Mucosa of descending colon (tissue), 3 donors: ENCODE results near the gene CLCN2. TPM values are rescaled to one million over a fixed set of nuclear protein-coding genes. Genes with fewer than 3 reads are reported as not detected.

Source experiments
- ATAC-seq: fragments of 200-7000 bp; cut with Tn5 transposase; one replicate; pipeline ENCODE4 v1.9.1; 2020; ENCODE audit warnings: mild to moderate bottlenecking, moderate library complexity
- DNase-seq, 3 donors: peaks; one replicate each; pipeline ENCODE4 v3.0.0-alpha.2; 2020
- H3K36me3 ChIP-seq: fragments of 200-600 bp; one replicate; pipeline ENCODE4 v1.8.0; 2021; ENCODE audit warnings: low read depth, mild to moderate bottlenecking
- H3K4me1 ChIP-seq: fragments of 200-600 bp; one replicate; pipeline ENCODE4 v1.8.0; 2021; ENCODE audit warnings: low read depth, mild to moderate bottlenecking
- H3K4me3 ChIP-seq: fragments of 200-600 bp; one replicate; pipeline ENCODE4 v1.8.0; 2021; ENCODE audit warnings: mild to moderate bottlenecking
- H3K9me3 ChIP-seq: fragments of 200-600 bp; one replicate; pipeline ENCODE4 v1.8.0; 2021; ENCODE audit warnings: mild to moderate bottlenecking
- CTCF ChIP-seq: fragments of 200-600 bp; IDR thresholded peaks from one replicate; pipeline ENCODE4 v1.8.0; 2022; ENCODE audit warnings: antibody characterized with exemption, mild to moderate bottlenecking
- intact Hi-C, 2 donors: fragments of 100-400 bp; cut with DNase I in 1 of 2; cut with micrococcal nuclease in 1 of 2; formaldehyde crosslinking; loops; one replicate each; pipeline versions ENCODE4 v1.11.0 to v1.11.1; 2022; cut with DNase I, micrococcal nuclease
- total RNA-seq, 3 donors: library from RNA; stranded (reverse); fragmentation: NEBNext Ultra II Directional in 2 of 3; extraction: Animal tissue kit (Norgen Biotek cat#: 25700) in 2 of 3; gene quantifications; one replicate each; pipeline versions ENCODE4 v1.2.1 to v1.2.4, GENCODE V29; 2021 to 2023
- donor health status: DM: no; HTN: no; CAD: no; lungs with moderate emphysema.
- donor health status: DM: no; HTN: no; CAD: no.
- donor health status: DM: no; HTN: yes; CAD: no.

CLCN2 gene
- total RNA-seq, 3 donors from 2014 or later, result 31.1 to 105 (median 72.0) TPM

DNA sequence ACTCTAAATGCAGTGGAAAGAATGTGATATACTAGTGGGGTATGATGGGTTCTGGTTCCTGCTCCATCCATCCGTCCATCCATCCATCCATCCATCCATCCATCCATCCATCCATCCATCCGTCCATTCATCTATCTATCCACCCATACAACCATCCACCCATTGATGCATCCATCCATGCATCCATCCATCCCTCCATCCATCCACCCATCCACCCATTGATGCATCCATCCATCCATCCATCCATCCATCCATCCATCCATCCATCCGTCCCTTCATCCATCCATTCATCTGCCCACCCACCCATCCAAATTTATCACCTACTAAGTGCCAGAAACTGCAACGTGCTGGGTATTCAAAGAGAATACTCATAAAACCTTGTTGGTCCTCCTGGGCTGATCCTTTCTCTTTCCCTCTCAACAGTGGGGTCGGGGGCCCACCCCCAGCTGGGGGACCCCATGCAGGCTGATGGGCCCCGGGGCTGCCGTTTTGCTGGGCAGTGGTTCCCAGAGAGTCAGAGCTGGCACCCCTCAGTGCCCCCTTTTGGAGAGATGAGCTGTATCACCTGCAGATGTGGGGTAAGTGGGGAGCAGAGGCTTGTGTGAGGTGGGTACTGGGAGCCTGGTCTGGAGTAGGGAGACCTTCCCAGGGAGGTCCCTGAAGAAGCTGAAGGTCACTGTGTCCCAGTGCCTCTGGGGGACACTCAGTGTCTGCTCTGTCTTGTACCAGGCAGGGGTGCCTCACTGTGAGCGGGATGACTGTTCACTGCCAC lies 26.9 kb upstream of the CLCN2 start:
- ATAC-seq (no peak), DNase-seq (no peak)
- no peaks in the 10 kb centered on the region for H3K36me3 ChIP-seq
- no peaks in the 10 kb centered on the region for H3K4me1 ChIP-seq
- intact Hi-C loops, result no loop called here
- no peaks in the 10 kb centered on the region for H3K9me3 ChIP-seq
- no peak overlapping the region for H3K4me3 ChIP-seq
- TF ChIP-seq CTCF, result no peak

- Histone ChIP-seq H3K4me1 (no peaks in the 10 kb centered on the region), H3K9me3 (no peaks in the 10 kb centered on the region), H3K4me3 (no peak overlapping the region), H3K36me3 (no peaks in the 10 kb centered on the region)
- no peak for ATAC-seq
- intact Hi-C loops, result no loop called here
- DNase-seq, result no peak
- no peak for TF ChIP-seq CTCF
These were observed 25.8 kb upstream of the CLCN2 start for GRCh38 chr3:184387174-184387714.

DNA sequence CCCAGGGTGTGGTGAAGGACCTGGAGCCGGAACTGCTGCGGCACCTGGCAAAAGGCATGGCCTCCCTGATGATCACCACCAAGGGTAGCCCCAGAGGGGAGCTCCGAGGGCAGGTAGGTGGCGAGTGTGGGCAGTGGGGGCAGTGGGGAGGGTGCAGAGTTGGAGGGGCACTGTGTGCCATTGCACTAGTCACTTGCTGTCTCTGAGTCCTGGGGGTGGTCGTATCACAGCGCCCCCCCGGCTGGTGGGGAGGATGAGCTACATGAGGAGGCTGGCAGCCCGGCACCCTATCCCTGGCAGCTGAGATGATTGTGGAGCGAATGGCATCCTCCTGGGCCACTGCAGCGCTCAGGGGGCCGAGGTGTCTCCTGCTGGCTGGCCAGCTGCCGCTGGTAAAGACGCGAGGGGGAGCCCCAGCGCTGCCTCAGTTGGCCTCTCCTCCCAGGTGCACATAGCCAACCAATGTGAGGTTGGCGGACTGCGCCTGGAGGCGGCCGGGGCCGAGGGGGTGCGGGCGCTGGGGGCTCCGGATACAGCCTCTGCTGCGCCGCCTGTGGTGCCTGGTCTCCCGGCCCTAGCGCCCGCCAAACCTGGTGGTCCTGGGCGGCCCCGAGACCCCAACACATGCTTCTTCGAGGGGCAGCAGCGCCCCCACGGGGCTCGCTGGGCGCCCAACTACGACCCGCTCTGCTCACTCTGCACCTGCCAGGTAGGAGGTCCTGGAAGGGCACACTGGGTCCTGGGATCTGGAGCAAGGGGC lies 24.8 kb upstream of the CLCN2 start:
- DNase-seq (no peak), ATAC-seq (no peak)
- no peaks in the 10 kb centered on the region for H3K9me3 ChIP-seq
- intact Hi-C loops, result no loop called here
- H3K36me3 ChIP-seq, result no peaks in the 10 kb centered on the region
- no peak overlapping the region for H3K4me3 ChIP-seq
- no peaks in the 10 kb centered on the region for H3K4me1 ChIP-seq
- no peak for TF ChIP-seq CTCF

GRCh38 chr3:184384856-184385422 lies 23.5 kb upstream of the CLCN2 start:
- DNase-seq (no peak), ATAC-seq (no peak)
- Histone ChIP-seq H3K4me1 (peaks cover 4% of the 10 kb centered on the region), H3K36me3 (no peaks in the 10 kb centered on the region), H3K4me3 (no peak overlapping the region), H3K9me3 (no peaks in the 10 kb centered on the region)
- no peak for TF ChIP-seq CTCF
- intact Hi-C loops, result no loop called here

DNA sequence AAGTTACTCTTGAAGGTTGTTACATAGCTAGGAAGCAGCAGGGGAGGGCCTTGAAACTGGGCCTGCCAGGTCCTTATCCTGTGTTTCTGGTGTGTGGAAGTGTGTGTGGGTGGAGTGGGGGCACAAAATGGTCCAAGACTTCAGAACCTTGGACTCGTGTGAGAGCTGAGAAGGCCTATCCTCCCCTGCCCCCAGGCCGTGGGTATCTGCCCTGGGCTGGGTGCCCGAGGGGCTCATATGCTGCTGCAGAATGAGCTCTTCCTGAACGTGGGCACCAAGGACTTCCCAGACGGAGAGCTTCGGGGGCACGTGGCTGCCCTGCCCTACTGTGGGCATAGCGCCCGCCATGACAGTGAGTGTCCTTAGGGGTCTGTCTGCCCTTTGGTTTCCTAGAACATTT lies 22.9 kb upstream of the CLCN2 start:
- no peaks in the 10 kb centered on the region for H3K36me3 ChIP-seq
- no peak for DNase-seq
- no peak for TF ChIP-seq CTCF
- intact Hi-C loops, result no loop called here
- ATAC-seq, result no peak
- no peaks in the 10 kb centered on the region for H3K9me3 ChIP-seq
- peaks cover 4% of the 10 kb centered on the region for H3K4me1 ChIP-seq
- H3K4me3 ChIP-seq, result no peak overlapping the region
